SJCRH30 (cell line): ENCODE measurements around the gene ZBTB8A. TPM values are rescaled to one million over a fixed set of nuclear protein-coding genes. Genes with fewer than 3 reads are reported as not detected.
"Not testable (repeated sequence)": the region's sequence is repeated elsewhere in the genome, so short reads cannot be mapped to it uniquely, and the experiment has no call there.

ENCODE experiments used
- DNase-seq, 2 experiments: peaks; one replicate each; pipeline ENCODE4 v3.0.0-alpha.2; 2015 to 2020
- H3K27ac ChIP-seq: fragments of 250-450 bp; sonication (Bioruptor Pico); 2 replicates; pipeline ENCODE4 v1.5.1; 2020; ENCODE audit warnings: mild to moderate bottlenecking, moderate library complexity
- H3K27me3 ChIP-seq: fragments of 250-450 bp; sonication (Bioruptor Pico); 2 replicates; pipeline ENCODE4 v1.5.1; 2020; ENCODE audit warnings: mild to moderate bottlenecking, moderate library complexity
- H3K36me3 ChIP-seq: fragments of 250-450 bp; sonication (Bioruptor Pico); 2 replicates; pipeline ENCODE4 v1.5.1; 2020; ENCODE audit warnings: mild to moderate bottlenecking, moderate library complexity
- H3K4me1 ChIP-seq: fragments of 250-450 bp; sonication (Bioruptor Pico); 2 replicates; pipeline ENCODE4 v1.5.1; 2020; ENCODE audit warnings: mild to moderate bottlenecking, moderate library complexity
- H3K4me3 ChIP-seq: fragments of 250-450 bp; sonication (Bioruptor Pico); 2 replicates; pipeline ENCODE4 v1.5.1; 2020; ENCODE audit warnings: mild to moderate bottlenecking, moderate library complexity
- H3K9me3 ChIP-seq: fragments of 250-450 bp; sonication (Bioruptor Pico); replicated peaks from 2 replicates; pipeline ENCODE4 v1.5.1; 2020; ENCODE audit warnings: mild to moderate bottlenecking, moderate library complexity
- total RNA-seq: library from RNA; depleted of rRNA; stranded (reverse); fragments of >200 nt; shearing (Covaris generic); gene quantifications from 2 replicates; pipeline ENCODE4 v1.2.3, GENCODE V29; 2014

Gene ZBTB8A
- total RNA-seq, 1 experiment from 2014 or later = 8.9 TPM

- not testable (repeated sequence) for H3K27ac ChIP-seq, H3K9me3 ChIP-seq, H3K27me3 ChIP-seq, H3K4me3 ChIP-seq, DNase-seq, H3K4me1 ChIP-seq
- H3K36me3 ChIP-seq = peaks cover 14% of the 10 kb centered on the region; the same call in 1 of the 2 replicates
These were observed 17.8 kb downstream of the ZBTB8A start for GRCh38 chr1:32557035-32557434.

DNA sequence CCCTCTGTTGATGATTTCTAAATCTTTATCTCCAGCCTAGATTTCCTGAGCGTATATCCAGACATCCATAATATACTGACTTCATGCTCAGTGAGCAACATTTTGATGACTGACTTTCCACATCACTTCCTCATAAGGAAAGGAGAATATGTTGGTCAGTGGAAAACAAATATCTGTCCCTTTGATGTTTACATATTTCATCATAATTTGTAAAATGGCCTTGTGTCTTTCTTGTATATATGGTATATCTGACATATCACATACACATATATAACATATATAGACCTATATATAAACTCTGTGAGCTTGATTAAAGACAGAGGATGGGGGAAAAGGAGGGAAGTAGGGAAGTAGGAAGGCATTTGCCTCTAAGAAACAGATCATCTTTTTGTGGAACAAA is 18.6 kb downstream of the ZBTB8A start:
- no peak overlapping the region for H3K27ac ChIP-seq
- H3K27me3 ChIP-seq = no peaks in the 10 kb centered on the region
- no peak for DNase-seq
- no peaks in the 10 kb centered on the region for H3K9me3 ChIP-seq
- no peak overlapping the region for H3K4me3 ChIP-seq
- peaks cover 14% of the 10 kb centered on the region; the same call in 1 of the 2 replicates for H3K36me3 ChIP-seq
- H3K4me1 ChIP-seq = no peaks in the 10 kb centered on the region

DNA sequence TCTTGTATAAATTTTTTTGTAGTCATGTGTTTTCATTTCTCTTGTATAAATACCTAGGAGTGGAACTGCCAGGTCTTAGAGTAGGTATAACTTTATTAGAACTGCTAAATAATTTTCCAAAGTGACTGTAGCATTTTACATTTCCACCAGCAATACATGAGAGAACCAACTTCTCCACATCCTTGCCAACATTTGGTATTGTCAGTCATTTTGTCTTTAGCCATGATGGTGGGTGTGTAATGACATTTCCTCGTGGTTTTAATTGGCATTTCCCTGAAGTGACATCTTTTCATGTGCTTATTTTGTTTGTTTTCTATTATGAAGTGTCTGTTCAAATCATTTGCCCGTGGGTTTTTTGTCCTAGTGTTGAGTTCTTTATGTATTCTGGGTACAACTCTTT is 29.7 kb downstream of the ZBTB8A start:
- Histone ChIP-seq H3K27ac (no peak overlapping the region), H3K9me3 (no peaks in the 10 kb centered on the region), H3K4me3 (no peak overlapping the region), H3K27me3 (no peaks in the 10 kb centered on the region), H3K36me3 (0 out of 2 replicates have a peak, but pooled peaks cover 2% of the 10 kb centered on the region), H3K4me1 (peaks cover 3% of the 10 kb centered on the region; the same call in 1 of the 2 replicates)
- peak in 1 of 2 experiments; percentile 41 for DNase-seq

DNA sequence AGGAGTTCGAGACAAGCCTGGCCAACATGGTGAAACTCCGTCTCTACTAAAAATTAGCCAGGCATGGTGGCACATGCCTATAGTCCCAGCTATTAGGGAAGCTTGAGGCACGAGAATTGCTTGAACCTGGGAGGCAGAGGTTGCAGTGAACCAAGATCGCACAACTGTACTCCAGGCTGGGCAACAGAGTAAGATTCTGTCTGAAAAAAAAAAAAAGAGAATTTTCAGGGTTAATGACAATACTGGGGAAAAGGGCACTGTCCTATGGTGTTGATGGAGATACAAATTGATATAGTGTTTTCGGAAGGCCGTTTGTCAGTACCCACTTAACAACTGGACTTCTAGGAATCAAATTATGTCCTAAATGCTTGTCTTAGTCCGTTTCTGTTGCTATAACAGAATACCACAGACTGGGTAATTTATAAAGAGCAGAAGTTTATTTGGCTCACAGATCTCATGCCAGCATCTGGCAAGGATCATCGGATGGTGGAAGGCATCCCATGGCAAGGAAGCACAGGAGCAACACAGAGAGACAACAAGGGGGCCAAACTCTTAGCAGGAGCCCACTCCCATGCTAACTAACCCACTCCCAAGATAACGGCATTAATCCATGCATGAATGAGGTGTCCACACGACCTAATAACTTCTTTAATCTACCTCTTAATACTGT is 41.3 kb downstream of the ZBTB8A start:
- Histone ChIP-seq H3K36me3 (peaks cover 7% of the 10 kb centered on the region; the same call in 1 of the 2 replicates), H3K4me3 (no peak overlapping the region), H3K9me3 (no peaks in the 10 kb centered on the region), H3K4me1 (no peaks in the 10 kb centered on the region), H3K27me3 (no peaks in the 10 kb centered on the region), H3K27ac (no peak overlapping the region)
- peak in 1 of 2 experiments; percentile 9 for DNase-seq

DNA sequence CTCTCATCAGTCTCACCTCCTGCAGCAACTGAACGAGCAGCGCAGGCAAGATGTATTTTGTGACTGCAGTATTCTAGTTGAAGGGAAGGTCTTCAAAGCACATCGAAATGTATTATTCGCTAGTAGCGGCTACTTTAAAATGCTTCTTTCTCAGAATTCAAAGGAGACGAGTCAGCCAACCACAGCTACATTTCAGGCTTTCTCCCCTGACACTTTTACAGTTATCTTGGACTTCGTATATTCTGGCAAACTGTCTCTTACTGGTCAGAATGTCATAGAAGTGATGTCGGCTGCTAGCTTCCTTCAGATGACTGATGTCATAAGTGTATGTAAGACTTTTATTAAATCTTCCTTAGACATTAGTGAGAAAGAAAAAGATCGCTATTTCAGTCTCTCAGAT is 53.7 kb downstream of the ZBTB8A start:
- Histone ChIP-seq H3K9me3 (no peaks in the 10 kb centered on the region), H3K36me3 (peaks cover 27% of the 10 kb centered on the region), H3K27ac (no peak overlapping the region), H3K4me1 (no peaks in the 10 kb centered on the region), H3K27me3 (no peaks in the 10 kb centered on the region), H3K4me3 (no peak overlapping the region)
- no peak for DNase-seq

DNA sequence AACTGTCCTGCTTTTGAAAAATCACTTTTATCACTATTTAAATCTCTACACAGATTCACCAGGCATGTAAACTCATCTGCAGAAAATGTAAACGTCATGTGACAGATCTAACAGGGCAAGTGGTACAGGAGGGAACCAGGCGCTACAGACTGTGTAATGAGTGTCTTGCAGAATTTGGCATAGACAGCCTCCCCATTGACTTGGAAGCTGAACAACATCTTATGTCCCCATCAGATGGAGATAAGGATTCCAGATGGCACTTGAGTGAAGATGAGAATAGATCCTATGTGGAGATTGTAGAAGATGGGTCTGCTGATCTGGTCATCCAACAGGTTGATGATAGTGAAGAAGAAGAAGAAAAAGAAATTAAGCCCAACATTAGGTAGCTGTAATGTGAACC is 60.8 kb downstream of the ZBTB8A start:
- Histone ChIP-seq H3K36me3 (peaks cover 25% of the 10 kb centered on the region), H3K27ac (no peak overlapping the region), H3K4me3 (no peak overlapping the region), H3K4me1 (no peaks in the 10 kb centered on the region), H3K9me3 (no peaks in the 10 kb centered on the region), H3K27me3 (no peaks in the 10 kb centered on the region)
- DNase-seq = no peak

DNA sequence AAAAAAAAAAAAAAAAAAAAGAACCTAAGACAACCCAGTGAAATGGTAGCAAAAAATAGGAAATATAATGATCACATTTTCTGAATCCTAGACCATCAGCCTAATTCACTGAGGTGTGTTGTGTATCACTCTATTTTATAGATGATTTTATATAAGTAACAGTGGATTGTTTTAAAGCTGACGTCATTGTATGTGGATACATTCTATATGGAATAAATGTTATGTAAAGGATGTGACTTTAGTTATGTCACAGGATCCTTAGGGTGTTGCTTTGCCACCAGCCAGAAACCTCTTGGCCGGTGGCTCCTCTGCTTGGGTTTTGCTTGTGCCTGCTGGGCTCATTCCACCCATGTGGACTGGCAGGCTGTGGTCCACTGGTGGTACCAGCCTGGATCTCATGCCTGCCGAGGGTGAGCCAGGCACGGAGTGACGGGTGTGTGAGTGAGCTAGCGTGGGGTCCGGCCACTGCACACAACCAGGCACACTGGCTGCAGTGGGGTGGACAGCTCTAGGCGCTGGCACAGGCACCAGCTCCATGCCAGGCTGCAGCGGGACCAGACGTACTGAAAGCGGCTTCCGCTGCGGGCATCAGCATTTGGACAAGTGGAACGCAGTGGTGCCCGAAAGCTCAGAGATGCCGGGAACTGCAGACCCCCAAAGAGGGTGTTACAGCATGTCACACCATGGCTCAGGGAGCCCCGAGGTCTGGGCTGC is 66.6 kb downstream of the ZBTB8A start:
- Histone ChIP-seq H3K27me3 (no peaks in the 10 kb centered on the region), H3K27ac (no peak overlapping the region), H3K4me3 (no peak overlapping the region), H3K36me3 (no peaks in the 10 kb centered on the region), H3K9me3 (no peaks in the 10 kb centered on the region), H3K4me1 (no peaks in the 10 kb centered on the region)
- DNase-seq = no peak

- DNase-seq = no peak
- no peaks in the 10 kb centered on the region for H3K36me3 ChIP-seq
- H3K4me1 ChIP-seq = no peaks in the 10 kb centered on the region
- H3K27me3 ChIP-seq = no peaks in the 10 kb centered on the region
- H3K9me3 ChIP-seq = no peaks in the 10 kb centered on the region
- no peak overlapping the region for H3K4me3 ChIP-seq
- H3K27ac ChIP-seq = no peak overlapping the region
These were observed 67.5 kb downstream of the ZBTB8A start for GRCh38 chr1:32606565-32607371.

- DNase-seq = no peak
- Histone ChIP-seq H3K4me1 (no peaks in the 10 kb centered on the region), H3K4me3 (no peak overlapping the region)
These were observed 70.0 kb downstream of the ZBTB8A start for GRCh38 chr1:32609180-32609579.

GRCh38 chr1:32611859-32612188 is 72.6 kb downstream of the ZBTB8A start:
- Histone ChIP-seq H3K27me3 (no peaks in the 10 kb centered on the region), H3K4me1 (no peaks in the 10 kb centered on the region), H3K36me3 (no peaks in the 10 kb centered on the region), H3K27ac (no peak overlapping the region), H3K4me3 (no peak overlapping the region), H3K9me3 (no peaks in the 10 kb centered on the region)
- no peak for DNase-seq

More at GRCh38 chr1:32609180-32609579, 70.0 kb downstream of the ZBTB8A start:
- no peaks in the 10 kb centered on the region for H3K27me3 ChIP-seq
- no peaks in the 10 kb centered on the region for H3K9me3 ChIP-seq
- no peak overlapping the region for H3K27ac ChIP-seq
- no peaks in the 10 kb centered on the region for H3K36me3 ChIP-seq

GRCh38 chr1:32612189-32612881 is 73.1 kb downstream of the ZBTB8A start:
- H3K27ac ChIP-seq = no peak overlapping the region

DNA sequence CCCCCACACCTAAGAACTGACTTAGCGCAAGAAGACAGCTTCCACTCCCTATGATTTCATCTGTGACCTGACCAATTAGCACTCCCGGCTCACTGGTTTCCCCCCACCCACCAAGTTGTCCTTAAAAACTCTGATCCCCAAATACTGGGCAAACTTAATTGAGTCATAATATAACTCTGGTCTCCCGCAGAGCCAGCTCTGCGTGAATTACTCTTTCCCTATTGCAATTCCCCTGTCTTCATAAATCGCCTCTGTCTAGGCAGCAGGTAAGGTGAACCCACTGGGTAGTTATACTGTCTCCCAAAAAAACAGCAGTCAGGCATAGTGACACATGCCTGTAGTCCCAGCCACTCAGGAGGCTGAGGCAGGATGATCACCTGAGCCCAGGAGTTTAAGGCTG is 74.2 kb downstream of the ZBTB8A start:
- Histone ChIP-seq H3K4me3 (no peak overlapping the region), H3K27me3 (no peaks in the 10 kb centered on the region), H3K36me3 (no peaks in the 10 kb centered on the region), H3K27ac (no peak overlapping the region), H3K9me3 (no peaks in the 10 kb centered on the region), H3K4me1 (no peaks in the 10 kb centered on the region)
- no peak for DNase-seq

More at GRCh38 chr1:32612189-32612881, 73.1 kb downstream of the ZBTB8A start:
- H3K27me3 ChIP-seq = no peaks in the 10 kb centered on the region
- no peak for DNase-seq
- H3K4me1 ChIP-seq = no peaks in the 10 kb centered on the region
- no peak overlapping the region for H3K4me3 ChIP-seq
- no peaks in the 10 kb centered on the region for H3K9me3 ChIP-seq
- H3K36me3 ChIP-seq = no peaks in the 10 kb centered on the region

DNA sequence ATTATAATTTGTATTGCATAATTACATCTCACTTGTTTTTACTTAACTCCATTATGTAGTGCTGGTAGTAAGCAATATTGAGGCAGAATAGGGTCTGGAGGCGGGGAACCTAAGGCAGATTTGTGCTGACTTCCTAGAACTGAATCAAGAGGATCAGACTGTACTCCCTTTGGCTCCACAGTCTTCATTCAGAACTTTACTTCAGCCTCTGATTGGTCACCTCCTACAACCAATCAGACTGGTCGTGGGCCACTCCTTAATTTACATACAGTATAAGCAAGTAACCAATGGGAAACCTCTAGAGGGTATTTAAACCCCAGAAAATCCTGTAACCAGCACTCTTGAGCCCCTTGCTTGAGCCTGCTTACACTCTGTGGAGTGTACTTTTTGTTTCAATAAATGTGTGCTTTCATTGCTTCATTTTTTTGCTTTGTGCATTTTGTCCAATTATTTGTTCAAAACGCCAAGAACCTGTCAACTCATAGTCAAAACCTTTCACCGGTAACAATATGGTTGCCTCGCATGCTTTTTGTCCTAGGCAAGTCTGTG is 79.5 kb downstream of the ZBTB8A start:
- no peak overlapping the region for H3K27ac ChIP-seq
- peaks cover 15% of the 10 kb centered on the region for H3K36me3 ChIP-seq
- H3K27me3 ChIP-seq = no peaks in the 10 kb centered on the region
- peak; percentile 14 to 40 for DNase-seq
- H3K4me3 ChIP-seq = no peak overlapping the region
- no peaks in the 10 kb centered on the region for H3K4me1 ChIP-seq
- no peaks in the 10 kb centered on the region for H3K9me3 ChIP-seq

DNA sequence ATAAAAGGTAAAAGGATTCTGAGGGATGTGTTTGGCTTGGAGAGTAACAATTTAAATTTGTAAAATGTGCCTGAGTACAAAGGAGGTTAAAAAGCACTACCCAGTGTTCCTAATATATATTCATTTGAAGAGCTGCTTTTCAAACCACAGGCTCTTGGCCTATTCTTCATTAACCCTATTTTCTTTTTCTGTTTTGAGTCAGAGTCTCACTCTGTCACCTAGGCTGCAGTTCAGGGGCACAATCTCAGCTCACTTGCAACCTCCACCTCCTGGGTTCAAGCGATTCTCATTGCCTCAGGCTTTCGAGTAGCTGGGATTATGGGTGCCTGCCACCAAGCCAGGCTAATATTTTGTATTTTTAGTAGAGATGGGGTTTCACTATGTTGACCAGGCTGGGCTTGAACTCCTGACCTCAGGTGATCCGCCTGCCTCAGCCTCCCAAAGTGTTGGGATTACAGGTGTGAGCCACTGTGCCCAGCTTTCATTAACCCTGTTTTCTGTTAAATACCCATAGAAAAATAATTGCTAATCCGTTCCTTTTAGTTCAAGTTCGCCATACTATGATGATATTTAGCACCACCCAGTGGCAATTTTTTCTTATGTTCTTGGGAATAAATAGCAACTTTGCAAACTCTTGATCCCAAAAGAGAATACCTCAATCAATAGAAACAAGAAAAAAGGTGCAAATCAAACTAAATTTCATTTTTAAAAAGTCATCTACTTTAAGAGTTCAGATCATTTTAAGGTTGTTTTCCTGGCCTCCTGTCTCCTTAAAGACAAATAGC is 80.7 kb downstream of the ZBTB8A start:
- Histone ChIP-seq H3K36me3 (peaks cover 15% of the 10 kb centered on the region), H3K27ac (no peak overlapping the region), H3K9me3 (no peaks in the 10 kb centered on the region), H3K4me1 (no peaks in the 10 kb centered on the region), H3K27me3 (no peaks in the 10 kb centered on the region), H3K4me3 (no peak overlapping the region)
- no peak for DNase-seq
